ENCODE data around the gene RPTOR.

- TF ChIP-seq, protein P1, sequence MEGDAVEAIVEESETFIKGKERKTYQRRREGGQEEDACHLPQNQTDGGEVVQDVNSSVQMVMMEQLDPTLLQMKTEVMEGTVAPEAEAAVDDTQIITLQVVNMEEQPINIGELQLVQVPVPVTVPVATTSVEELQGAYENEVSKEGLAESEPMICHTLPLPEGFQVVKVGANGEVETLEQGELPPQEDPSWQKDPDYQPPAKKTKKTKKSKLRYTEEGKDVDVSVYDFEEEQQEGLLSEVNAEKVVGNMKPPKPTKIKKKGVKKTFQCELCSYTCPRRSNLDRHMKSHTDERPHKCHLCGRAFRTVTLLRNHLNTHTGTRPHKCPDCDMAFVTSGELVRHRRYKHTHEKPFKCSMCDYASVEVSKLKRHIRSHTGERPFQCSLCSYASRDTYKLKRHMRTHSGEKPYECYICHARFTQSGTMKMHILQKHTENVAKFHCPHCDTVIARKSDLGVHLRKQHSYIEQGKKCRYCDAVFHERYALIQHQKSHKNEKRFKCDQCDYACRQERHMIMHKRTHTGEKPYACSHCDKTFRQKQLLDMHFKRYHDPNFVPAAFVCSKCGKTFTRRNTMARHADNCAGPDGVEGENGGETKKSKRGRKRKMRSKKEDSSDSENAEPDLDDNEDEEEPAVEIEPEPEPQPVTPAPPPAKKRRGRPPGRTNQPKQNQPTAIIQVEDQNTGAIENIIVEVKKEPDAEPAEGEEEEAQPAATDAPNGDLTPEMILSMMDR (IDR thresholded peaks at IDR 0.05), result no peak
- TF ChIP-seq POLR2A (IDR thresholded peaks at IDR 0.05), result no peak
Observed at GRCh38 chr17:80856863-80857755, 312.5 kb downstream of the RPTOR start.
